ENCODE data around the gene MAOB.

DNA sequence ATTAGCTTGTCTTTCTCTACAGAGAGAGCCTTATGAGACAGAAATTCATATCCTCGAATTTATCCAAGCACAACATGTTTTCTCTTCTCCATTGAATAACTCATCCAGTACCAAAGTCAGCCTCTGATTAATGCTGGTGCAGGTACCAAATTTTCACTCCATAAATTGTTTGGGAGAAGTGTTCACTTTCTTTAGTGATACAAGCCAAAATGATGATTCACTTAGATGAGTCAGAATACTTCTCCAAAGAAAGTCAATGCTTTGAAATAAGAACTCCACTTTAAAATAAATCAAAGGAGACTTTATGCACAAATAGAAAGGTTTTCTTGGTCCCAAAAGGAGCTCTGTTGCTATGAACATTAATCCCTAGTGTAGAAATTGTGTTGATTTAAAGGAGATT, 60.2 kb downstream of the MAOB start:
- TF ChIP-seq, protein P1, sequence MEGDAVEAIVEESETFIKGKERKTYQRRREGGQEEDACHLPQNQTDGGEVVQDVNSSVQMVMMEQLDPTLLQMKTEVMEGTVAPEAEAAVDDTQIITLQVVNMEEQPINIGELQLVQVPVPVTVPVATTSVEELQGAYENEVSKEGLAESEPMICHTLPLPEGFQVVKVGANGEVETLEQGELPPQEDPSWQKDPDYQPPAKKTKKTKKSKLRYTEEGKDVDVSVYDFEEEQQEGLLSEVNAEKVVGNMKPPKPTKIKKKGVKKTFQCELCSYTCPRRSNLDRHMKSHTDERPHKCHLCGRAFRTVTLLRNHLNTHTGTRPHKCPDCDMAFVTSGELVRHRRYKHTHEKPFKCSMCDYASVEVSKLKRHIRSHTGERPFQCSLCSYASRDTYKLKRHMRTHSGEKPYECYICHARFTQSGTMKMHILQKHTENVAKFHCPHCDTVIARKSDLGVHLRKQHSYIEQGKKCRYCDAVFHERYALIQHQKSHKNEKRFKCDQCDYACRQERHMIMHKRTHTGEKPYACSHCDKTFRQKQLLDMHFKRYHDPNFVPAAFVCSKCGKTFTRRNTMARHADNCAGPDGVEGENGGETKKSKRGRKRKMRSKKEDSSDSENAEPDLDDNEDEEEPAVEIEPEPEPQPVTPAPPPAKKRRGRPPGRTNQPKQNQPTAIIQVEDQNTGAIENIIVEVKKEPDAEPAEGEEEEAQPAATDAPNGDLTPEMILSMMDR (IDR thresholded peaks at IDR 0.05): no peak
- no peak for TF ChIP-seq POLR2A (IDR thresholded peaks at IDR 0.05)

Data from thyroid gland (tissue), 4 donors.